HG03097 (cell line): ENCODE measurements around the gene SASH1.

Experiments used
- ATAC-seq: cut with Tn5 transposase; IDR thresholded peaks from one replicate; pipeline ENCODE4 v1.9.1; 2021; ENCODE audit not compliant: unreplicated experiment, low FRiP score

The SASH1 gene

DNA sequence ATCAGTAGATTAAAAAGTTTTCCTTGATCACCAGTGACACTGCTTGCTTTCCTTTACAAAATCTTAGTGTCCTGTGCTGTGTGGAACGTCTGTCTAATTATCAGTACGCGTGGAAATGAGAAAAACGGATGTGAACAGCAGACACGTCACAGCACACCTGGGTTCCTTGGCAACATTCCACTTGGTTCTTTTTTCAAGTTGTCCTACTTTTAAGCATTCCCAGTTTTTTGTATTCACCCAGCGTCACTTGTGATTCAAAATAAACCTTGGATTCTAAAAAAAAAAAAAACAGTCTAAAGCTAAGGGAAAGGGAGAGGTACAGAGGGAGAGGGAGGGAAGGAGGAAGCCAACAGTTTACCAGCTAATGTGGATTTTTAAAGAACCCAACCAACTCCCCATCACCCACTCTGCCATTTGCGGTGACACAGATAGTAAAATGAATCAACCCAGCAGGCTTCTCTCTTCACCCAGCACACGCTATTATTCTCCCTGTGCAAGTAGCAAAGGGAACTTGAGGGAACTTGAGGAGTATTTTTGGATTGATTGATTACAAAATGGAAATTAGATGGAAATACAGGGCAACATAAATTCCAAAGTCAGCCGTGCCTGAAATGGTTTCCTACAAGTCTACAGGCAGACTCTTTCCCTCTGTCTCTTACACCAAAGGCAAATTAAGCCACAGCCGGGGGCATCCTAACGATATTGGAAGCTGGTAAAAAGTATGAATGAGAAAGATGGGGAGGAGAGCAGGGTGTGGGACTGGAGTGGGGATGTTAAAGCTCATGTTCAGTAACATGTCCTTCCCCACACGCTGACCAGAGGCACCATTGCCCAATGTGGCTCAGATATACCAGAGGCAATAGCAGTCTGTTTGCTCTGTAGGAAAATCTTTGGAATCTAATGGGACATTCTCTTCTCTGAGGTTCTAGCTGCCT lies 129.8 kb downstream of the SASH1 start:
- no peak for ATAC-seq

DNA sequence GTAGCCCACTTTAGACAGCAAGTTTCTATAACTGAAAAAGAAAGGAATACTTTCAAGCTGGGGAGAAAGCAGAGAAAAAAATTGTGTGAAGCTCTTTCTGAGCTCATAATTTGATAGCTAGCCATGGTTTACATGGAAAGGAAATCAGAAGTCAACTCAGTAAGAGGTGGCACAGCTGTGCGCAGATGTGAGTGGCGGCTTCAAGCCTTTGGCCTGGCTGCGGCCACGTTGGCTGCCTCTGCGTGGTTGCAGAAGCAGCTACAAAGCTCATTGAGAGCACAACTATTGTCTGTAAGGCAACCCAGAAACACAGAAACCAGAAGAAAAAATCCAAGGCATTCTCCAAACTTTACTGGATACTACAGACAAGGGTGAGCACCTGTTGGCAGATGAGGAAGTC lies 136.9 kb downstream of the SASH1 start:
- ATAC-seq: no peak

DNA sequence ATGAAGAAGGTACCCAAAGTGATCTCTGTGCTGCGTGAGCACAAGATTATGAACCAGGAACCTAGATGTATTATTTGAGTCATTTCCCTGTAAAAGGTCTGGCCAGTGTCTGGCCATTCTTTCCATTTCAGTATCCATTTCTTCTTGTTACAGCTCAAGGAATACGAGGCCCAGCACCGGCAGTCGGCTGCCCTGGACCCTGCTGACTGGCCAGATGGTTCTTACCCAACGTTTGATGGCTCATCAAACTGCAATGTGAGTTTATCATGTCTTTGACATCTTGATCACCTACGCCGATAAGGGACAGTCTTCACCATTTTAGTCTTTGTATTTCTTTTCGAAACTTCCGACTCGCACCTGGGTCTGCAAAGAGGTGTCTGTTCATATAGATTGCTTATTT lies 144.8 kb downstream of the SASH1 start:
- ATAC-seq: no peak

DNA sequence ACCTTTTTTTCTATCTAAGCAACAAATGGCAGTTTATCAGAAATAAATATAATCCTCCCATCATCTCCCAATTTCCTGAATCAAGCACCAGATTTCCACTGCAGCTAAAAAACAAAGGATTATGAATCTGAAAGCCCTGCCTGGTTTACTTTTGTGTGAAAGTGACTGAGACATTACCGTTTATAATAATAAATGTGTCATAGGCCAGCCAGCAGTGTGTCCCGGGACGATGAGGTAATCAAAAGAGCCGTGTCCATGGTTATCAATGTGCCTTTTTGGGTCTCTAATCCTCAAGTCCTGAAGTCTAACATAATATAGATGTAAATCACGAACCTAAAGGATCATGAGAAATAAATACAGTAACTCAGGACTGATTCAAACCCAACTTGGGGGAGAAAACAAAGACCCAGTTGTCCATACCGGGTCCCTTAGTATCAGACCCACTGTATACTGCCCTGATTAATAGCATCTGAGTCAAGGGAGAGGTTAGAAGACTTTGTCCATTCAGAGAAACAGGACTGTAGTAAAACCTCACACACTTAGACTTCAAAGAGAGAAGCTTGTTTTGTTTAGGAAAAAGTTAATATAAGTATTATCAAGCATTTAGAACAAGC lies 149.1 kb downstream of the SASH1 start:
- no peak for ATAC-seq

DNA sequence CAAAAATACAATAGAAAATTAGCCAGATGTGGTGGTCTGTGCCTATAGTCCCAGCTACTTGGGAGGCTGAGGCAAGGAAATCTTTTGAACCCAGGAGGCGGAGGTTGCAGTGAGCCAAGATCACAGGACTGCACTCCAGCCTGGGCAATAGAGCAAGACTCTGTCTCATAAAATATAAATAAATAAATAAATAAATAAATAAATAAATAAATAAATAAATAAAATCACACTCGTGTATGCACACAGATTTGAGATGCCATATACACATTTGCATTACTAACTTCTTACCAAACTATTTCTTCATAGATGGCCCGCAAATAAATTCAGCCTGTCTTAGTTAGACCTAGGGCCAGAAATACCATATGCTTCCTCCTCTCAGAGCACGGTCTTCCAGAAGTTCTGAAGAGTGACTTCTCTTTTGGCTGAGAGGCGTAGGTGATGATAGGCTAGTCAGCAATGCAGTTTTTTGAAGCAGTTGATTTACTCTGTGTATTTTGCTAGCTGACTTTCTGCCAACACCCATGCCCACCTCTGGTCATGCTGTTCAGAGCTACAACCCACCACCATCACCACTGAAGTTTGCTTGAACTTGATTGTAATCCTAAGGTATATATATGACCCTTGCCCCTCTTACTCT lies 150.1 kb downstream of the SASH1 start:
- ATAC-seq: no peak

DNA sequence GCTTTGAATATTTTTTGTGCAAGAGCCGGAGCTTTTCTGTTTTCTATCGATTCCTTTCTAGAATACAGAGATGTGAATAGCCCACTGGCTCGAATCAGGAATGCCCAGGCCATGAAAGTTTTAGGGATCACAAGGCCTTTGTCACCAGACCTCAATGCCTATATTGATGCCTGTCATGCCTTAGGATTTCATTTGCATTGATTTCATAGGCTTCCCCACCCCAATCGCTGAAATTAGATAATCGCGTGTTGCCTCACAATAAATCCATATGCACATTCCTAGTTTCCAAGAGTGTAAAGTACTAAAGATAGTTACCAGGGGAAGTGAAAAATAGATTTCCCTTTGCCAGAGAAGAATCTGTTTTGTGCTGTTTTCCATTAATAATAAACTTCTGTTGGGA lies 150.8 kb downstream of the SASH1 start:
- no peak for ATAC-seq

DNA sequence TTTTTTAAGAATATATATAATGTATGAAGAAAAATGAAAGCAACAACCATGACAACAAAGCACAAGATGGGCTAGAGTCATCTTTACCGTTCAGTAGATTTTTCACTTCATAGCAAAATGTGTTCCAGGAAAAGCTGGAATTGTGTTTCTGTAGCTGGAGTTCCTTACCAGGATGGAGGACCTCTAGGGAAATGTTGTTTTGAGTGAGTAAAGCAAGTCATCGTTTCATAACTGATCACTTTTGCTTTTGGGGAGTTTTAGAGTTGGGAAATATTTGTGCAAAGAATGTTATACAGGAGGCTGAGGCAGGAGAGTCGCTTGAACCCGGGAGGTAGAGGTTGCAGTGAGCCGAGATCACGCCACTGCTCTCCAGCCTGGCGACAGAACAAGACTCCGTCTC lies 151.6 kb downstream of the SASH1 start:
- no peak for ATAC-seq

DNA sequence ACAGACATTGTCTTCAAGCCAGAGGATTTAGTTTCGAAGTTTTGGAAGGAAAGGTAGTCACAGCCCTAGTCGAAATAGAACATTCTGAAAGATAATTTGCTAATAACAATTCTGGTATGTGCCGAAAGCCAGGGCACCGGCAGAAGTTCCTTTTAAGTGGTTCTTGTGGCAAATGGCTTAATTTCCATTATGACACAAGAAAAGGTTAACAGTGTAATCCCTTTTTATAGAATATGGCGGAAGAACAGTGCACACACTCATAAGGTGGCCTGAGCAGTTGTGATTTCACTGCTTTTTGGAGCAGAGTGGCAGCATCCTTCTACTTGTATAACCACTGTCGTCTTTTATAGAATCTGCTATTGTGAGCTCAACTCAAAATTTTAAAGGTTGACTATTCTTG lies 152.4 kb downstream of the SASH1 start:
- ATAC-seq: no peak

DNA sequence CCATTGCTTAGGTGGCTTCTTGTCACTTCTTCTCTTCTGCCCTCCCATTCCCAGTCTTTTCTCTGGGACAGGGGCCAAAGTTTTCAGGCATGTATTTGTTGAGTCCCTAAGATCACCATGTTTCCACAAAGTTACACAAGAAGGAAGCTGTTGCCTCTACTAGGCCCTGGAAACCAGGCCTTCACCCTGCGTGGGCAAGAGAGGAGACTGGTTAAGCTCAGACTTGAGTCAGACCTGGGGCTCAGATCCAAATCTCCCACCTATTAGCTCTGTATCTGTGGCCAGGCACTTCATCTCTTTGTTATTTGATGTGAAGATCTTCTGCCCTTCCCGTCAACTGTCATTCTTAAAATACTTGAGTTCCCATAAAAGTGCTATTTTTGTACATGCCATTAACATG lies 154.6 kb downstream of the SASH1 start:
- ATAC-seq: no peak

DNA sequence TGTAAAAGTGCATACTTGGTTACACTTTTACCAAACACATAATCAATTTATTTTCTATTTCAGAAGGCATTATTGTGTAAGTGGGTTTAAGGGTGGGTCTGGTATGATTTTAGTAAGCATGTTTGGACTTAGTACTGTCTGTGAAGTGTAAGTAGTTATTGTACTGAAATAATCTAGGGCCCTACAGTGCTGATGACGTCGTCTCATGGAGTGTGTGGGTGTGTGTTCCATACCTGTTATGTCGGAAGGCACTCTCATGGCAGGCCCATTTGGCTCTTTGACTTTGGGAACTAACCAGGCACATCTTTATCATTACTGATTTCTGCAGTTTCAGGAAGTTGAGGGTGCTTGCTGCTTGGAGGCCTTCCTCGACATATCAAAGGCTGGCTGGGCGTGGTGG lies 155.1 kb downstream of the SASH1 start:
- ATAC-seq: no peak

DNA sequence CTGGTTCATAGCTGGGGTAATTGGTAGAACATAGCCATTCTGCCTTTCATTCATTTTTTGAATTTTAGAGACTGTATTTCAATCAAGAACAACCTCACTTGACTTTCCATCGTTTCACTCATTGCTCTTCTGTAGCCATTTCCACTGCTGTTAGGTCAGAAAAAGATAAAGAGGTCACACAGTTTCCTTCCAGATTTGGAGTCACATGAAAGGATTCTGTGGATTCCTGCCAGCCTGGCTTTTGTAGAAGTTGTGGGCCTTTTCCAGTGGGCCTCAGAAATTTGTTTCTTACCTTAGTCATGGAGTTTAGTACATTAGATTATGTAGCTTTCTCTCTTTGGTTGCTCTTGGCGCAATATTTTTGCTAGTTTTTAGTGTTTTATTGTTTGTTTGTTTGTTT lies 157.8 kb downstream of the SASH1 start:
- ATAC-seq: no peak

DNA sequence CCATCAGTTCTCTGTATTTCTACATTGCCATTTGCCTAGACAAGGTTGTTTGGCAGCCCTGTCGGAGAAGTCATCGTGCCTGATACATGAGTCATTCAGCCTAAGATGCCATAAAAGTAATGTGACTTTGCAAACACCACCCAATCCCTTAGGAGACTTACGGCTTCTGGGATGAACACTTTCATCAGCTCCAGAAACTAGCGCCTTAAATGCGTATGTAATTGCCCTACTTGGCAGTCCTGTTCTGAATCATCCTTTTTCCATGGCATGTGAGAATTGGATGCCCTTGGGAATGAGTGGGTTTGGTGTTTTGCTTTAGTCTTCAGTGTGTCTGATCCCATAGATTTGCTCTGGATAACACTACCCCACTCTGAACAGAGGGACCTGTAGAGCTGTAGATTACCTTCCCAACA lies 158.5 kb downstream of the SASH1 start:
- ATAC-seq: no peak

DNA sequence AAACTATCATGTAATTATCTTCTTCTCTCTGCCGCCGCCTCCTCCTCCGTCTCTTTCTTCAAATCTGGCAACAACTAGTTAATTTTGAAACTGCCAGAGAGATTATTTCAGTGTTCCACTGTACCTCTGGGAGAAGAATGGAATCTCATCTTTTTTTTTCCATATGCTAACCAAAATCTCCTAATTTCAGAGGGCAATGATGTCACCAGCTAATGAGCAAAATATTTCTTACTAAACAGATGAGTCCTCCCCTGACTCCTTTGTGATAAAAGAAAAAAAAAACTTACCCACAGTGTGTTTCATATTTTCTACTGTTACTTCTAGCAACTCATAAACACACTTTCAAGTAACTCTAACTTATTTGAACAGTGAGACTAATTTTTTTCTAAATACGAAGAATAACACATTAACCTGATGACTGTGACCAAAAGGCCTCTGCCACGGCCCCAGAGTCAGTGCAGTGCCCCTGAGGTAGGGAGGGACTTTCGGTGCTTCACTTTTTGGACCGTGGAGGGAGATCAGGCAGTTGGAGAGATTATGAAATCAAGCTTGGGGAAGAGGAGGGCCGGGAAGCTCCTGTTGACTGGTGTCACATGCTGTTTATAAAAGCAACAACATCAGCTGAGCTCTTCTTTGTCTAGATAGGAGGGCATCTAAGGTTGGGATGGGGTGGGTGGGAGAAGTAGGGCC lies 159.6 kb downstream of the SASH1 start:
- no peak for ATAC-seq

DNA sequence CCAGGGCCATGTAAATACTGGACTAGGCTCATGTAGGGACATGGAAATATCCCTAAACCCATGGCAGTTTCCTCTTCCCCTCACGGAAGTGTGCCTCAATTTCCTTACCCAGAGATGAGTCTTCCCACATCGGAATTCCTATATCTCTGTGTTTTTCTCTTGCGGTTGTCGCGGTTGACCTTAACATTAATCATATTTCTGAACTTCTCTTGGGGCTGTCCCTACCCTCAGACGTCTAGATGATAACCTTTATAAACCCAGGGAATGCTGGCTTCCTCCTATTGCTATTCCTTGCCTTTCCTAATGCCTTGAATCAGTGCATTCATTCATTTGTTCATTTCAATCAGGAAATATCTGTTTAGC lies 160.1 kb downstream of the SASH1 start:
- no peak for ATAC-seq

DNA sequence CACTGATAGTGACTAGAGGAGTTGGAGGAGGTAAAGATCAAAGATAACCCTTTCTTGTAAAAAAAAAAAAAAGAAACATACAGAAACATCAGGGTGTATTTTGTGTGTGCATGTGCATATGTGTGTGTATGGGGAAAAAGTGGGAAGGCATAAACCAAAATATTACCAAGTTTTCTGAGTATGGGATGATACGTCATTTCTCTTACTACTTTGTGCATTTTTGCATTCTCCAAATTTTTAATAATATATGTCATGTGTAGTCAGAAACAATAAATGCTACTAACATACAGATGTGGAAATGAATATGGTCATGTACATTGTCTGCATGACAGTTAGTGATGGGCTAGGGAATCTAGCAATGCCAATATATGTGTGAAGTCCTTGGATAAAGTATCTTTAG lies 161.1 kb downstream of the SASH1 start:
- ATAC-seq: no peak

DNA sequence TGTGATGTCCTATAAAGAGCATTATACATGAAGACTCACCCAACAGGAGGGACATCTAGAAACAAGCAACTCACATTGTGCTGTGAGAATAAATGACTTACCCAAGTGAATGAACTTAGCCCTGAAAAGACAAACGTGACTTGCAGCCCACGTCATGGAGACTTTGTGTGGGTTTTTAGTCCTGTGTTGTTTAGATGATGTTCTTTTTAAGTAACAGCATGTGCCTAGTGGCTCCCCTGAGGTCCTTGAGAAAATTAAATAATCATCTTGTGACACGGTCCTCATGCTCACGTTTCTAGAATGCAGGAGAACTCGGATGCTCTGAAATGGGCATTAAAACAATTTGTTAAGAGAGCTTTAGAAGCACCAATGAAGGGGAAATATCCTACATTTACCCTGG lies 165.1 kb downstream of the SASH1 start:
- no peak for ATAC-seq

DNA sequence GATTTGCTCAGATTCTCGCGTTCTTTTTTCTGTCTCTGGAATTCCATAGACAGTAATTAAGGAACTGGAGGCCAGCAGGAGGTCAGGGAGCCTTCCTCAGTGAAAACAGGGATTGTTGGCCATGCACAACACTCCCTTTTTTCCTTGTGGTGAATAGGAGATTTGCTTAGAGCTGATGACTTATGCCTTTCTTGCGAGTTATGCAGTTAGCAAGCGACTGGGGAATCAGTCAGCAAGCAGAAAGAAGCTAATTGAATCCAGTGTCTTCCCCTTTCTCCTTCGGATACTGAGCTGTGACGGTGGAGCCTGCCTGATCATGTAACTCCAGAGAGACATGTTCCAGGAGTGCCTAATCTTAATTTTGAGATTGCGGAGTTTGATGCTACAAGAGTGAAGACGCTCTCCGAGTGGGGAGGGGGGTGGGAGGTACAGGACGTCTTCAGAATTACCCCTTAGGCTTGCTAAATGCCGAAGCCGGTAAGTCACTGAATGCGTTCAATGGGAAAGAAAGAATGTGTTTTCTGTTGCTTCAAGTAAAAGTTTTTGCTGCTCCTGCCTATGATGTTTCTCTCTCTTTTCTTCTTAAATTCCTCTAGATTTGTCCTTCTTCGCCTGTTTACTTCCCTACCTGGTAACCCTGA lies 165.9 kb downstream of the SASH1 start:
- ATAC-seq: no peak

DNA sequence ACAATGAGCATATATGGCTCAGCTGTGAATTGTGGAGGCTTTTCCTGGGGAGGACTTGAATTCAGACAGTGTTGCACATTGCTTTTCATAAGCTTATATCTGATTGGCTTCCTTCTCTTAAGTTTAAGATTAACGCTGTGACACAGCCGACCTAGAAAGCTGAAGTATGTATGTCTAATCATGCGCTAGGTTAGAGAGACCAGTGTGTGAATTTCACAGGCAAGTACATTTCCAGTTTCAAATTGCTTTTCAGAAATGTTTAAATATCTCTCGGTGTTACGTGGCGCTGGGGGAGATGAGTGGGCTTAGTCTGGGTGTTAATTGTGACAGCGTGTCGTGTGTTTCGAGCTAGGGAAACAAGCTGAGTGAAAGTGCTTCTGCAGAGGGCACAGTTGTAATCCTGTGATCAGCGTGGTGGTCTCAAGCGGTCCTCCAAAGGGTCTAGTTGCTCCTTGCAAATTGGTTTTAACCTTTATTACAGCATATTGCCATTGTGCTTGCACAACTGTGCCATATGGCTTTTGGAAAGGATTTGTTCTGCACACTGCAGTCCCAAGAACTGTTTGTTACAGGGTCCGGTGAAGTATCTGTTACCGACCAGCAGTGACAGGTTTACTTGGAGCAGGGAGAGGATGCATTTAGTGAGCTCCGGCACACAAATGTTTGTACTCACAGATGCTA lies 166.6 kb downstream of the SASH1 start:
- ATAC-seq: no peak

DNA sequence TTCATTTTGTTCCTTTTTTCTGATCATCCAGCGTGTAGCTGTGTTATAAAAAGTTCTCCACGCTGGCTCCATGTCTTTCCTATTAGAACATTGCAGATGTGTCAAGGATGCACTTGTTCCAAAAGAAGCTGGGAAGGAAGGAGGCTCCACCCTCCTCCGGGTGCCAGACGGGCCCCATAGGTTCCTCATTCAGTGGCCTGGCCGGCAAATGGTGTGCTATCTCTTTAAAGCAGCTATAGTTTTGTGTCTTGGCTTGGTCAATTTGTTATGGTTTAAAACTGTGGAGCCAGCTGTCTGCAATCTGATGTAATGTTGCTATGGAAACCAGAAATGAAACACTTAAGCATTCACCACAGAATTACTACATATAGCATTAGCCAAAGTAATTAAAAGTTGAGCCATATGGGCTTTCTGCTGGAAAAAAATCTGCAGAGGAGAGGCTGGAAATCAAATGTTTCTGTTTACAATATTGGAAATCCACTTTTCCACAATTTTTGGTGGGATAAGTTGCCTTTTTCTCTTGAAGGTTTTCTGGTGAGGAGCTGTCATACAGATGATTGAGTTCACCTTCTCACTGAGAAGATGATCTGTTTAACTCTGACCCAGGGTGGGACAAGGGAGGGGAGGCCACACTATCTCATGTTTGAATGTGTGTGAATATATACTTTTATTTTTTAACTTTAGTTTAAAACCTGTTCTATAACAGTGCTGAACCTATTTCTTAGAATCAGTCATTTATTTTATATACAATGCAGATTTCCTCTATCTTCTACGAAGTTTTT lies 167.4 kb downstream of the SASH1 start:
- ATAC-seq: no peak
